Prostate gland (tissue), 2 donors: ENCODE measurements around the gene PIP5K1B.

ENCODE experiments used
- CTCF ChIP-seq, 4 experiments: fragments of 200-600 bp in 2 of 4; fragments of 450-650 bp in 2 of 4; sonication (generic) in 2 of 4; IDR thresholded peaks; 1 replicate in 3 of 4; 2 replicates in 1 of 4; pipeline ENCODE4 v1.5.1; 2016 to 2019; ENCODE audit warnings: antibody characterized with exemption in 4 of 4, mild to moderate bottlenecking in 2 of 4, moderate library complexity in 2 of 4
- POLR2A ChIP-seq: fragments of 450-650 bp; IDR thresholded peaks from one replicate; pipeline ENCODE4 v1.6.1; 2016; ENCODE audit warnings: antibody characterized with exemption, mild to moderate bottlenecking
- POLR2AphosphoS5 ChIP-seq: sonication (generic); formaldehyde crosslinking; IDR thresholded peaks from one replicate; pipeline ENCODE4 v1.6.1; 2017; ENCODE audit warnings: antibody characterized with exemption

GRCh38 chr9:68708513-68708912, 3.5 kb downstream of the PIP5K1B start:
- TF ChIP-seq POLR2AphosphoS5 (no peak), POLR2A (no peak), CTCF (IDR thresholded peaks at IDR 0.05) (no peak)
